Measurements from ENCODE around the gene CAMSAP1. TPM values are rescaled to one million over a fixed set of nuclear protein-coding genes. Genes with fewer than 3 reads are reported as not detected.
"Not testable (repeated sequence)": the region's sequence is repeated elsewhere in the genome, so short reads cannot be mapped to it uniquely, and the experiment has no call there.

CAMSAP1 gene
- total RNA-seq, 1 donor from 2014 or later: 20.0 TPM

- H3K36me3 ChIP-seq: no peaks in the 10 kb centered on the region
- intact Hi-C loops (cut with micrococcal nuclease): no loop called here
- peaks cover 55% of the 10 kb centered on the region for H3K4me1 ChIP-seq
- H3K27ac ChIP-seq (replicated peaks): no peak overlapping the region
- no peaks in the 10 kb centered on the region for H3K27me3 ChIP-seq (ENCODE audit: low read depth)
- DNase-seq: no peak
- no peak overlapping the region for H3K4me3 ChIP-seq
- TF ChIP-seq CTCF (IDR thresholded peaks at IDR 0.05; ENCODE audit: borderline replicate concordance): no peak
- H3K9me3 ChIP-seq (replicated peaks): peaks cover 6% of the 10 kb centered on the region
Measured at GRCh38 chr9:135893104-135893503, 14.2 kb downstream of the CAMSAP1 start.

- H3K27ac ChIP-seq (replicated peaks); DNase-seq; H3K4me3 ChIP-seq; intact Hi-C loops (cut with micrococcal nuclease); H3K9me3 ChIP-seq (replicated peaks); H3K27me3 ChIP-seq (ENCODE audit: low read depth); H3K36me3 ChIP-seq: not testable (repeated sequence)
- peaks cover 63% of the 10 kb centered on the region for H3K4me1 ChIP-seq
Measured at GRCh38 chr9:135892327-135892726, 15.0 kb downstream of the CAMSAP1 start.

GRCh38 chr9:135891027-135891631, 16.2 kb downstream of the CAMSAP1 start:
- Histone ChIP-seq H3K27me3 (ENCODE audit: low read depth) (no peaks in the 10 kb centered on the region), H3K27ac (replicated peaks) (peak overlapping the region; percentile 32), H3K36me3 (no peaks in the 10 kb centered on the region), H3K4me3 (no peak overlapping the region), H3K4me1 (peaks cover 75% of the 10 kb centered on the region), H3K9me3 (replicated peaks) (peaks cover 6% of the 10 kb centered on the region)
- intact Hi-C loops (cut with micrococcal nuclease): no loop called here
- no peak for TF ChIP-seq CTCF (IDR thresholded peaks at IDR 0.05; ENCODE audit: borderline replicate concordance)
- no peak for DNase-seq

- intact Hi-C loops (cut with micrococcal nuclease): no loop called here
- Histone ChIP-seq H3K36me3 (no peaks in the 10 kb centered on the region), H3K4me3 (no peak overlapping the region), H3K9me3 (replicated peaks) (peaks cover 3% of the 10 kb centered on the region), H3K27me3 (ENCODE audit: low read depth) (no peaks in the 10 kb centered on the region), H3K27ac (replicated peaks) (peak overlapping the region; percentile 32), H3K4me1 (peaks cover 82% of the 10 kb centered on the region)
- no peak for DNase-seq
- TF ChIP-seq CTCF (IDR thresholded peaks at IDR 0.05; ENCODE audit: borderline replicate concordance): no peak
Measured at GRCh38 chr9:135890190-135891026, 16.9 kb downstream of the CAMSAP1 start.

- Histone ChIP-seq H3K4me1 (peaks cover 90% of the 10 kb centered on the region), H3K27ac (replicated peaks) (no peak overlapping the region), H3K36me3 (no peaks in the 10 kb centered on the region), H3K27me3 (ENCODE audit: low read depth) (no peaks in the 10 kb centered on the region), H3K9me3 (replicated peaks) (no peaks in the 10 kb centered on the region), H3K4me3 (no peak overlapping the region)
- TF ChIP-seq CTCF (IDR thresholded peaks at IDR 0.05; ENCODE audit: borderline replicate concordance): no peak
- intact Hi-C loops (cut with micrococcal nuclease): no loop called here
- DNase-seq: no peak
Measured at GRCh38 chr9:135889564-135890189, 17.7 kb downstream of the CAMSAP1 start.
